MM.1S (cell line): ENCODE results near the gene FRY.

Source experiments
- DNase-seq: peaks from one replicate; pipeline ENCODE4 v3.0.0-alpha.2; 2015
- H2AFZ ChIP-seq: fragments of 300-600 bp; sonication (generic); 2 replicates; pipeline ENCODE4 v1.6.0; 2016; ENCODE audit warnings: antibody characterized with exemption, low read length
- H3F3A ChIP-seq: fragments of 300-600 bp; sonication (generic); 2 replicates; pipeline ENCODE4 v1.6.1; 2016; ENCODE audit warnings: mild to moderate bottlenecking, antibody characterized with exemption, low read length, moderate library complexity, mixed read lengths; ENCODE audit not compliant: insufficient read depth
- H3K27ac ChIP-seq: fragments of 300-600 bp; sonication (generic); 2 replicates; pipeline ENCODE4 v1.5.1; 2016; ENCODE audit warnings: mild to moderate bottlenecking, low read length
- H3K27me3 ChIP-seq: fragments of 300-600 bp; sonication (generic); replicated peaks from 2 replicates; pipeline ENCODE4 v1.6.0; 2016; ENCODE audit warnings: low read length; ENCODE audit not compliant: insufficient read depth
- H3K36me3 ChIP-seq: fragments of 300-600 bp; sonication (generic); replicated peaks from 2 replicates; pipeline ENCODE4 v1.6.1; 2016; ENCODE audit warnings: mild to moderate bottlenecking, low read length, mixed read lengths; ENCODE audit not compliant: insufficient read depth
- H3K4me1 ChIP-seq: fragments of 300-600 bp; sonication (generic); 2 replicates; pipeline ENCODE4 v1.6.1; 2016; ENCODE audit warnings: low read length, mixed read lengths
- H3K4me2 ChIP-seq: fragments of 300-600 bp; sonication (generic); 2 replicates; pipeline ENCODE4 v1.6.0; 2016; ENCODE audit warnings: low read depth, low read length
- H3K4me3 ChIP-seq: fragments of 300-600 bp; sonication (generic); 2 replicates; pipeline ENCODE4 v1.5.1; 2016; ENCODE audit warnings: low read length, mixed read lengths
- H3K79me2 ChIP-seq: fragments of 300-600 bp; sonication (generic); 2 replicates; pipeline ENCODE4 v1.6.1; 2016; ENCODE audit warnings: mixed run types, low read length, mixed read lengths
- H3K9ac ChIP-seq: fragments of 300-600 bp; sonication (generic); 2 replicates; pipeline ENCODE4 v1.6.1; 2016; ENCODE audit warnings: low read length, mixed read lengths
- H3K9me2 ChIP-seq: fragments of 300-600 bp; sonication (generic); replicated peaks from 2 replicates; pipeline ENCODE4 v1.6.1; 2016; ENCODE audit warnings: mild to moderate bottlenecking, low read length, mixed read lengths; ENCODE audit not compliant: insufficient read depth
- H3K9me3 ChIP-seq: fragments of 300-600 bp; sonication (generic); replicated peaks from 2 replicates; pipeline ENCODE4 v1.6.1; 2016; ENCODE audit warnings: mild to moderate bottlenecking, low read length, mixed read lengths; ENCODE audit not compliant: insufficient read depth
- H4K20me1 ChIP-seq: fragments of 300-600 bp; sonication (generic); 2 replicates; pipeline ENCODE4 v1.6.1; 2016; ENCODE audit warnings: mild to moderate bottlenecking, low read length, moderate library complexity, mixed read lengths; ENCODE audit not compliant: insufficient read depth
- CTCF ChIP-seq: fragments of 300-600 bp; sonication (generic); IDR thresholded peaks from 2 replicates; pipeline ENCODE4 v1.5.1; 2016; ENCODE audit warnings: antibody characterized with exemption, low read length, mixed read lengths
- EZH2 ChIP-seq: fragments of 300-600 bp; sonication (generic); optimal IDR thresholded peaks from 2 replicates; pipeline ENCODE3; 2017; ENCODE audit warnings: low read depth, mild to moderate bottlenecking, antibody characterized with exemption, low read length, mixed read lengths
- EZH2phosphoT487 ChIP-seq: fragments of 300-600 bp; sonication (generic); IDR thresholded peaks from 2 replicates; pipeline ENCODE4 v1.6.1; 2018; ENCODE audit warnings: antibody characterized with exemption, low read length

Gene FRY

GRCh38 chr13:32320528-32320927, 289.0 kb downstream of the FRY start:
- no peaks in the 10 kb centered on the region for H3K27me3 ChIP-seq
- H3F3A ChIP-seq = no peaks in the 10 kb centered on the region
- H3K36me3 ChIP-seq = no peaks in the 10 kb centered on the region
- H3K4me2 ChIP-seq = no peak overlapping the region
- no peak overlapping the region for H3K9ac ChIP-seq
- no peak overlapping the region for H3K27ac ChIP-seq
- no peak overlapping the region for H2AFZ ChIP-seq
- no peak overlapping the region for H3K4me3 ChIP-seq
- no peaks in the 10 kb centered on the region for H3K9me3 ChIP-seq
- TF ChIP-seq EZH2 (no peak), EZH2phosphoT487 (no peak), CTCF (no peak)
- H3K4me1 ChIP-seq = no peaks in the 10 kb centered on the region
- H3K9me2 ChIP-seq = no peaks in the 10 kb centered on the region
- H3K79me2 ChIP-seq = no peaks in the 10 kb centered on the region
- H4K20me1 ChIP-seq = no peaks in the 10 kb centered on the region
- no peak for DNase-seq

GRCh38 chr13:32323912-32324311, 292.3 kb downstream of the FRY start:
- Histone ChIP-seq H3K9me3 (no peaks in the 10 kb centered on the region), H4K20me1 (no peaks in the 10 kb centered on the region), H3K27me3 (no peaks in the 10 kb centered on the region), H3K36me3 (no peaks in the 10 kb centered on the region), H3K27ac (no peak overlapping the region), H3K4me2 (no peak overlapping the region), H2AFZ (no peak overlapping the region), H3F3A (no peaks in the 10 kb centered on the region), H3K4me3 (no peak overlapping the region), H3K79me2 (no peaks in the 10 kb centered on the region), H3K9me2 (no peaks in the 10 kb centered on the region), H3K4me1 (no peaks in the 10 kb centered on the region), H3K9ac (no peak overlapping the region)
- TF ChIP-seq EZH2 (no peak), CTCF (no peak), EZH2phosphoT487 (no peak)
- no peak for DNase-seq

GRCh38 chr13:32330441-32330840, 298.9 kb downstream of the FRY start:
- DNase-seq = no peak
- Histone ChIP-seq H3K27ac (no peak overlapping the region), H2AFZ (no peak overlapping the region), H3K27me3 (no peaks in the 10 kb centered on the region), H3K9ac (no peak overlapping the region), H3K36me3 (no peaks in the 10 kb centered on the region), H3F3A (no peaks in the 10 kb centered on the region), H3K4me2 (no peak overlapping the region), H4K20me1 (no peaks in the 10 kb centered on the region), H3K4me3 (no peak overlapping the region), H3K79me2 (no peaks in the 10 kb centered on the region), H3K9me2 (no peaks in the 10 kb centered on the region), H3K4me1 (no peaks in the 10 kb centered on the region), H3K9me3 (no peaks in the 10 kb centered on the region)
- no peak for TF ChIP-seq EZH2
- no peak for TF ChIP-seq CTCF
- TF ChIP-seq EZH2phosphoT487 = no peak
